ENCODE results near the gene CRB2.

CRB2 gene

DNA sequence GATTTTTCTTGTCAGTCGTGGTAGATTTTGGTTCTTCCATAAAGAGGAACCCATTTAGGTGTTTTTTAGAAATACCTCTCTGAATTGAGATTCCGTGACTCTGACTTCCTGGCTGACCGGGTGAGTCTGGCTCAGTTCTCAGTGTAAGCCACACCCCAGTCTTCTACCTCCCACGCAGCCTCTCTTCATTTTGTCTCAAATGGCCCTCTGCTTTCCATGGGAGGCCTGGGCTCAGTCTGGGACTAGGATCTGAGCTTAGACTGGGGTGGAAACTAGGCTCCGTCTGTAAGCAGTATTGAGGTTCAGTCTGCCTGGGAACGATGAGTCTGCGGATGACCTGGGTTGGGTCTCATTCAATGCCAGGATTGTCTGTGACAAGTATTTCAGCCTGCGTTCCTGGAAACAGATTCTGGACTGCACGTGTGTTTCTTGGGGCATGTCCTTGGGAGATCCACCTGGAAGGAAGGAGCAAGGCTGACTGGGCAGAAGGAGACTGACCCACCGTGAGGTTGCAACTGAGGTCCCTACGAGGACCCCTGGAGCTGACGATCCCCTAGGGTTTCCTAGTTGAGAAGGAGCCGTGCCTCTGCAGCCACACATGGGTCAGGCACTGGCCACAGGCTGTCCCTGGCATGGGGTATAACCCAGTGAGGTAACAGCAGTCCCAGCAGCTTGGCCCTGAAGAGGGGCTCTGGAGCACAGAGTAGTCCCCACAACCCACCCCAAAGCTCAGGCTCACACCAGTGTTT is 12.4 kb upstream of the CRB2 start:
- no peak overlapping the region for H3K4me3 ChIP-seq (ENCODE audit: low read depth, low read length)
- TF ChIP-seq, protein P1, sequence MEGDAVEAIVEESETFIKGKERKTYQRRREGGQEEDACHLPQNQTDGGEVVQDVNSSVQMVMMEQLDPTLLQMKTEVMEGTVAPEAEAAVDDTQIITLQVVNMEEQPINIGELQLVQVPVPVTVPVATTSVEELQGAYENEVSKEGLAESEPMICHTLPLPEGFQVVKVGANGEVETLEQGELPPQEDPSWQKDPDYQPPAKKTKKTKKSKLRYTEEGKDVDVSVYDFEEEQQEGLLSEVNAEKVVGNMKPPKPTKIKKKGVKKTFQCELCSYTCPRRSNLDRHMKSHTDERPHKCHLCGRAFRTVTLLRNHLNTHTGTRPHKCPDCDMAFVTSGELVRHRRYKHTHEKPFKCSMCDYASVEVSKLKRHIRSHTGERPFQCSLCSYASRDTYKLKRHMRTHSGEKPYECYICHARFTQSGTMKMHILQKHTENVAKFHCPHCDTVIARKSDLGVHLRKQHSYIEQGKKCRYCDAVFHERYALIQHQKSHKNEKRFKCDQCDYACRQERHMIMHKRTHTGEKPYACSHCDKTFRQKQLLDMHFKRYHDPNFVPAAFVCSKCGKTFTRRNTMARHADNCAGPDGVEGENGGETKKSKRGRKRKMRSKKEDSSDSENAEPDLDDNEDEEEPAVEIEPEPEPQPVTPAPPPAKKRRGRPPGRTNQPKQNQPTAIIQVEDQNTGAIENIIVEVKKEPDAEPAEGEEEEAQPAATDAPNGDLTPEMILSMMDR (IDR thresholded peaks at IDR 0.05; ENCODE audit: low read depth, low read length): no peak

DNA sequence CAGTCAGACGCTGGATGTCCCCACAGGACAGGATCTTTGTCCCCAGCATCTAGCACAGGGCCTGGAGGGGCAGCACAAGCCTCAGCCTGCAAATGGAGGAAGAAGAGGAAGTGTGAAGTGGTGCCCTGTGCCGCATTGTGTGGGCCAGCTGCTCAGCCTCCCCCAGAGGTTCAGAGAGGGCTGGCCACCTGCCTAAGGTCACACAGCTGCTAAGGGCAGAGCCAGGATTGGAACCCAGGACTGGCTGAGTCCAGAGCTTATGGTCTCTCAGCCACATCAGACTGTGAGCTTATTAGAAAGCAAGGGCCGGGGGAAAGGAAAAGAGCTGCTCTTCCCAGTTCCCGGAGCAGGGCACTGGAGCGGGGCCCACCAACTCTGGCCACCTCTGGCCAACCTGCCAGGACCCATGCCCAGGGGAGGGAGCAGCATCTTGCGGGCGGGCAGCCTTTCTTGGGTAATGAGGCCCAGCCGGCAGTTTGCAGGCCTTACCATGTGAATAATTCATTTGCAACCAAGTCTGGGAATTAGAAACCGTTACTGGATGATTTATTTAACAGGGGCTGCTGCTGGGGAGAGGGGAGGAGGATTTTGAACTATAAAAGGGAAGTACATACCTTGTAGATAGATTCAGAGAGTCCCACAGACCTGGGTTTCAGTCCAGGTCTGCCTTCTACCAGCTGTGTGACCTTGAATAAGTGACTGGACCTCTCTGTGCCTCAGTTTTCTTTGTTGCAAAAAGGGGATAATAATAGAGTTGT is 11.6 kb upstream of the CRB2 start:
- H3K4me3 ChIP-seq (ENCODE audit: low read depth, low read length): no peak overlapping the region
- TF ChIP-seq, protein P1 (IDR thresholded peaks at IDR 0.05; ENCODE audit: low read depth, low read length): no peak

DNA sequence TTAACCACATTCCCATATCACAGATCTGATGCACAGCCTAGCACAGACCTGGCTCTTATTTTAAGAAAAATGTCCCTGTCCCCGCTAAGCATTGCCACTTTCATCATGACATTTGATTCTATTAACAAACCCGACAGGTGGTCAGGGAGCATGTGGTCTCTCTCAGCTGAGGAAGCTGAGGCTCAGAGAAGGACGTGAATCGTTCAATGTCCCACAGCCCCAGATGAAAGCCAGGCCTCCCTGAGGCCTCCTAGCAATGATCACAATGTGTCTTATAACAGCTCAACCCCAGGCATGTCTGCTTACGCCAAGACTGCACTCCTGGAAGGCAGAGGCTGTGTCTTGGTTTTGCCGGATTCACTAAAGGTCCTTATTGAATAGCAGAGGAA is 10.4 kb upstream of the CRB2 start:
- TF ChIP-seq, protein P1 (IDR thresholded peaks at IDR 0.05; ENCODE audit: low read depth, low read length): no peak
- H3K4me3 ChIP-seq (ENCODE audit: low read depth, low read length): no peak overlapping the region

DNA sequence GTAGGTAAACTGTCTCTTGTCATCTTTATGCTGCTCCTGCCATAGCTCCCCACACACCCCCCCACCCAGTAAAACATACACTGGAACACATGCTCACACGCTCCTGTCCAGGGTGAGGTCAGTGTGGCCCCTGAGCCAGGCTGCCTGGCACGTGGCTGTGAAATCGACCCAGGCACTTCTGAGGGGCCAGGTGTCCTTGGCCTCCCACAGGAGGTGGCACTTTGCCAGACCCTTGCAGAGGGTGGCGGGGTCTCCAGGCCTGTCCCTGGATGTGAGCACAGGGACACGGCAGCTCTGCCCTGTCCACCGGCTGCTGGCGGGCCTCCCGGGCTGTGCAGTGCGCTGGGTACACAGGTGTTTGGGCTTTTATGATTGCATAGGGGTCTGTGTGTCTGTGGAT is 10.0 kb upstream of the CRB2 start:
- TF ChIP-seq, protein P1 (IDR thresholded peaks at IDR 0.05; ENCODE audit: low read depth, low read length): no peak
- no peak overlapping the region for H3K4me3 ChIP-seq (ENCODE audit: low read depth, low read length)

DNA sequence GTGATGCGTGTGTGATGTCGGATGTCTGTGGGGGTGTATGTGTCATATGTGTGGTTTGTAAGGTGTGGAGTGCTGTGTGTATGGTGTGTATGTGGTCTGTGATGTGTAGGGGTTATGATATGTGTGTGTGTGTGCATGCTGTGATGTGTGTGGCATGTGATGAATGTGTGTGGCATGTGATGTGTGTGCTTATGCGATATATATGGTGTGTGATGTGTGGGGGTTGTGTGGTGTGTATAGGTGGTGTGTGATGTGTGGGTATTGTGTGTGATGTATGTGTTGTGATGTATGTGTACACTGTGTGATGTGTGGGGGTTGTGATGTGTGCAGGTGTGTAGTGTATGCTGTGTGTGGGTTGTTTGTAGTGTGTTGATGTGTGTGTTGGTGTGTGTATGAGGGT is 9.2 kb upstream of the CRB2 start:
- H3K4me3 ChIP-seq (ENCODE audit: low read depth, low read length): no peak overlapping the region
- TF ChIP-seq, protein P1 (IDR thresholded peaks at IDR 0.05; ENCODE audit: low read depth, low read length): no peak

DNA sequence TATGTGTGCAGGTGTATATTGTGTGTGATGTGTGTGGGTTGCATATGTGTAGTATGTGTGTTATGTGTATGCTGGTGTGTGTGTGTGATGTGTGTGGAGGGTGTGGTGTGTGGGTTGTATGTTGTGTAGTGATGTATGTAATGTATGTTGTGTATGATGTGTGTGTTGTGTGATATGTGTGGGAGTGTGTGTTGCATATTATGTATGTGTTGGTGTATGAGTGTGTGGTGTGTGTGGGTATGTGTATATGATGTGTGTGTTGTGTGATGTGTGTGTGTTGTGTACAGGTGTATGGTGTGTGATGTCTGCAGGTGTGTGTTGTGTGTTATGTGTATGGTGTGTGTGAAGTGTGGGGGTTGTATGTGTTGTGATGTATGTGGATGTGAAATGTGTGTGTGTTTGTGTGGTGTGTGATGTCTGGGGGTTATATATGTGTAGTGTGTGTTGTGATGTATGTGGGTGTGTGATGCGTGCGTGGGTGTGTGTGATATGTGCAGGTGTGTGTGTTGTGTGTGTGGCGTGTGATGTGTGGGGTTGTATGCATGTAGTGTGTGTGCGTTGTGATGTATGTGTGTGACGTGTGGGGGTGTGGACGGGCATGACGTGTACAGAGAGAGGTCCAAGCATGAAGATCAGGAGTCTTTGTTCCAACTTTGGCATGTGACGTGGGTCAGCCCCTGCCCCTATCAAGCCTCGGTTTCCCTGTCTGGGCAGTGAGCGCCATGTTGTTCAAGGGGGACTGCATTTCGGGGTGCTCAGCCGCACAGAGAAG is 8.5 kb upstream of the CRB2 start:
- TF ChIP-seq, protein P1 (IDR thresholded peaks at IDR 0.05; ENCODE audit: low read depth, low read length): no peak
- no peak overlapping the region for H3K4me3 ChIP-seq (ENCODE audit: low read depth, low read length)
